Measurements from ENCODE around the gene LPP.

The LPP gene

DNA sequence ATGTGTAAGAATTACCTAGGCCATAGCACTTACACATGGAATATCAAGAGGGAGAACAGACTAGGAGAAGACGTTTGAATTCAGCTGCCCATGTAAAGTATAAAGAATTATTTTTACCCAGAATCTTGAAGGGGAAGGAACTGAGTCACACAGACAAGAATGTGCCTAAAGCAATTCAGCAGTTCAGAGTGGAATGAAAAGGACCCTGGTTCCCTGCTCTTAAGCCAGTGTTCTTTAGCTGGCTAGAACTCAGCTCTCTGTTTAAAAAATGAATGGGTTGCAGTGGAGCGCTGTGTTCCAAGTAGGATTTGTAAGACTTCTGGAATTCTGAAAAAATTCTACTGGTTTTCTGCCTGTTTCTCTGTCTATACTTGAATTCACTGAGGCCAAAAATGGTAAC is 440.2 kb downstream of the LPP start:
- Histone ChIP-seq H3K4me1 (ENCODE audit: low read length) (no peaks in the 10 kb centered on the region), H4K20me1 (ENCODE audit: insufficient read depth, low read length) (no peaks in the 10 kb centered on the region), H2AFZ (ENCODE audit: low read length) (no peak overlapping the region), H3K4me2 (ENCODE audit: low read depth, low read length) (no peak overlapping the region), H3K9ac (ENCODE audit: low read length) (no peak overlapping the region), H3K4me3 (ENCODE audit: low read length) (no peak overlapping the region), H3K9me2 (replicated peaks; ENCODE audit: insufficient read depth, low read length) (no peaks in the 10 kb centered on the region), H3K9me3 (replicated peaks; ENCODE audit: insufficient read depth, low read length) (no peaks in the 10 kb centered on the region), H3K27ac (ENCODE audit: low read length) (no peak overlapping the region), H3K27me3 (replicated peaks; ENCODE audit: insufficient read depth, low read length) (no peaks in the 10 kb centered on the region), H3F3A (ENCODE audit: insufficient read depth, low read length) (no peaks in the 10 kb centered on the region), H3K36me3 (replicated peaks; ENCODE audit: insufficient read depth, low read length) (no peaks in the 10 kb centered on the region), H3K79me2 (ENCODE audit: low read length) (no peaks in the 10 kb centered on the region)
- TF ChIP-seq CTCF (IDR thresholded peaks at IDR 0.05; ENCODE audit: low read length): no peak
- DNase-seq: no peak

DNA sequence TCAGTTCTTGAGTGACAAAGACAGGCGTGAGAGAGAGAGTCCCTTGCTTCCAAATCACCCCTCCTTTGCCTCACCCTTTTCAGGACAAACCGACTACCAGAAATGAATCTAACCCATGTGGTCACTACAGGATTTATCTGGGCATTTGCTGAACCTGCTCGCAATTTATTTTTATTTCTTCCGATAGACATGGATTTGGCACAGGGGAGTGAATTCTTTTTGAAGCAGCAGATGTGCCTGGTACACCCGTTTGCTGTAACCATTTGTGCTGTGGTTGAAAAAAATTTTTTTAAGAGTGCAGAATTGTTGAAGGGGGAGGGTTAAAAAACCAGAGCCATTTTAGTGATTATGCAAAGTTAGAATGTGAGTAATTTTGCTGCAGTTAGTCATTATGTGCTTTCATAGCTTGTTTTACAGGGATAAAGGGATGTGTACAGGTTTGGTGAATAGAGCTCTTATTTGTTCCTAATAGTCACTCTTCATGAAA is 442.0 kb downstream of the LPP start:
- Histone ChIP-seq H3K9me2 (replicated peaks; ENCODE audit: insufficient read depth, low read length) (no peaks in the 10 kb centered on the region), H3K9me3 (replicated peaks; ENCODE audit: insufficient read depth, low read length) (no peaks in the 10 kb centered on the region), H3K4me1 (ENCODE audit: low read length) (no peaks in the 10 kb centered on the region), H2AFZ (ENCODE audit: low read length) (no peak overlapping the region), H3F3A (ENCODE audit: insufficient read depth, low read length) (no peaks in the 10 kb centered on the region), H3K36me3 (replicated peaks; ENCODE audit: insufficient read depth, low read length) (no peaks in the 10 kb centered on the region), H3K79me2 (ENCODE audit: low read length) (no peaks in the 10 kb centered on the region), H3K4me3 (ENCODE audit: low read length) (no peak overlapping the region), H4K20me1 (ENCODE audit: insufficient read depth, low read length) (no peaks in the 10 kb centered on the region), H3K9ac (ENCODE audit: low read length) (no peak overlapping the region), H3K4me2 (ENCODE audit: low read depth, low read length) (no peak overlapping the region), H3K27ac (ENCODE audit: low read length) (no peak overlapping the region), H3K27me3 (replicated peaks; ENCODE audit: insufficient read depth, low read length) (no peaks in the 10 kb centered on the region)
- no peak for DNase-seq
- TF ChIP-seq CTCF (IDR thresholded peaks at IDR 0.05; ENCODE audit: low read length) (no peak), EZH2phosphoT487 (IDR thresholded peaks at IDR 0.05; ENCODE audit: low read length) (no peak), EZH2 (optimal IDR thresholded peaks at IDR 0.05; ENCODE audit: low read depth, low read length) (no peak)

DNA sequence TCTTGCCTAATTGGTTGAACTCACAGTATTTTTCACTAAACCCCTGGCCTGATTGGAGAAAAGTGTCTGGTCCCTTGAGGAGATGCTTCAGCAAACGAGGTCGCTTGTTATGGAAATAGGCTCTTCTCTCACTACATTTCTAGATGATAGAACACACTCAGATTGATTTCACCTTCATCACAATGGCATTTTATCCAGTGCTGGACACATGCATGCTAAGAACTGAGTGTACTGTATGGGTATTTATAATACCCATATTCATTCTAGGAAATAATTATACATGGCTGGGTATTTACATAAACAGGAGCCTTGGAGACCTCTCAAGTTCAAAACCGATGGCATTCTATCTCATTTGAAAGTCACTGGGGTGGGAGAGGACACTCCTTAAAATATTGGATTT is 444.9 kb downstream of the LPP start:
- no peaks in the 10 kb centered on the region for H3K27me3 ChIP-seq (replicated peaks; ENCODE audit: insufficient read depth, low read length)
- no peak overlapping the region for H3K4me2 ChIP-seq (ENCODE audit: low read depth, low read length)

More for the DNA sequence above, 444.9 kb downstream of the LPP start:
- H3K9me2 ChIP-seq (replicated peaks; ENCODE audit: insufficient read depth, low read length): no peaks in the 10 kb centered on the region
- no peak for DNase-seq
- H3K79me2 ChIP-seq (ENCODE audit: low read length): no peaks in the 10 kb centered on the region
- no peak overlapping the region for H3K9ac ChIP-seq (ENCODE audit: low read length)
- H4K20me1 ChIP-seq (ENCODE audit: insufficient read depth, low read length): no peaks in the 10 kb centered on the region
- no peak overlapping the region for H3K27ac ChIP-seq (ENCODE audit: low read length)
- no peaks in the 10 kb centered on the region for H3K36me3 ChIP-seq (replicated peaks; ENCODE audit: insufficient read depth, low read length)
- H3K4me3 ChIP-seq (ENCODE audit: low read length): no peak overlapping the region
- no peaks in the 10 kb centered on the region for H3K4me1 ChIP-seq (ENCODE audit: low read length)
- no peak overlapping the region for H2AFZ ChIP-seq (ENCODE audit: low read length)
- TF ChIP-seq EZH2phosphoT487 (IDR thresholded peaks at IDR 0.05; ENCODE audit: low read length) (no peak), EZH2 (optimal IDR thresholded peaks at IDR 0.05; ENCODE audit: low read depth, low read length) (no peak), CTCF (IDR thresholded peaks at IDR 0.05; ENCODE audit: low read length) (no peak)
- no peaks in the 10 kb centered on the region for H3K9me3 ChIP-seq (replicated peaks; ENCODE audit: insufficient read depth, low read length)
- no peaks in the 10 kb centered on the region for H3F3A ChIP-seq (ENCODE audit: insufficient read depth, low read length)

Measured in MM.1S (cell line).